ENCODE measurements around the gene OR52E1. TPM values are rescaled to one million over a fixed set of nuclear protein-coding genes. Genes with fewer than 3 reads are reported as not detected.
"Not testable (repeated sequence)": the region's sequence is repeated elsewhere in the genome, so short reads cannot be mapped to it uniquely, and the experiment has no call there.

Gene OR52E1
- total and polyA plus RNA-seq, 2 of the 4 experiments (the other 2 are of a cell fraction), result not detected

- DNase-seq (no peak), ATAC-seq (ENCODE audit: low read depth) (no peak)
- Histone ChIP-seq H2AK5ac (ENCODE audit: low read depth, low read length) (no peak overlapping the region), H3K4me3 (ENCODE audit: insufficient read depth, low read depth, low read length) (no peak overlapping the region), H3K14ac (replicated peaks; ENCODE audit: low read depth, low read length) (no peak overlapping the region), H3K18ac (ENCODE audit: low read depth, low read length) (no peak overlapping the region), H3K23ac (ENCODE audit: low read depth, low read length) (no peak overlapping the region), H3K9me1 (ENCODE audit: insufficient read depth, low read length) (no peaks in the 10 kb centered on the region), H3K27me3 (ENCODE audit: control insufficient read depth, insufficient read depth, low read length) (no peaks in the 10 kb centered on the region), H4K5ac (ENCODE audit: low read depth, low read length) (no peak overlapping the region), H2AFZ (replicated peaks; ENCODE audit: low read length, poor library complexity) (no peak overlapping the region), H3K56ac (ENCODE audit: extremely low read depth, insufficient read depth, low read length) (no peak overlapping the region), H3K4me1 (ENCODE audit: control insufficient read depth, insufficient read depth, low read length) (no peaks in the 10 kb centered on the region), H4K8ac (ENCODE audit: low read depth in 2 of 2, low read length in 2 of 2) (no peak overlapping the region), H2AK9ac (replicated peaks; ENCODE audit: low read depth, low read length, poor library complexity) (no peak overlapping the region), H3K79me1 (ENCODE audit: low read depth in 1 of 2, low read length in 2 of 2) (no peaks in the 10 kb centered on the region), H2BK20ac (ENCODE audit: low read depth, low read length) (no peak overlapping the region), H2BK15ac (ENCODE audit: low read depth, low read length) (no peak overlapping the region), H4K20me1 (ENCODE audit: insufficient read depth, low read length) (no peaks in the 10 kb centered on the region), H3K9ac (ENCODE audit: low read depth, low read length) (no peak overlapping the region), H3K27ac (ENCODE audit: insufficient read depth, low read length) (no peak overlapping the region), H3K4me2 (ENCODE audit: low read depth, low read length) (no peak overlapping the region), H4K91ac (ENCODE audit: insufficient read depth, low read depth, low read length) (no peak overlapping the region), H3K9me3 (ENCODE audit: control insufficient read depth, insufficient read depth, low read length) (no peaks in the 10 kb centered on the region), H3K4ac (ENCODE audit: low read depth, low read length) (no peak overlapping the region), H2BK5ac (ENCODE audit: low read depth, low read length, poor library complexity, severe bottlenecking) (no peak overlapping the region), H3K36me3 (ENCODE audit: control insufficient read depth, insufficient read depth, low read length) (no peaks in the 10 kb centered on the region), H2BK120ac (ENCODE audit: low read depth, low read length) (no peak overlapping the region)
- no TSS peak for BruUV-seq (replicated peaks)
- ChIA-PET CTCF (no interaction called here), POLR2A (ENCODE audit: unreplicated experiment) (no interaction called here)
- intact Hi-C loops (cut with micrococcal nuclease) (no loop called here), dilution Hi-C loops (cut with HindIII; ENCODE audit: low sequenced_read_pairs, unreplicated experiment) (no loop called here), in situ Hi-C loops (cut with MboI; ENCODE audit: low sequenced_read_pairs) (no loop called here)
- peak; percentile 63 for TF ChIP-seq CEBPB (IDR thresholded peaks at IDR 0.05; ENCODE audit: low read depth, low read length)
- TF ChIP-seq CHD1 (IDR thresholded peaks at IDR 0.05; ENCODE audit: low read depth, low read length), result no peak
- WGBS, 2 experiments (ENCODE audit: extremely low coverage in 2 of 2, insufficient read length in 1 of 2), result 42% methylated on average over 2 of the region's 15 CpGs; no CpG with 5 or more reads in 1 of the 2 experiments
These were observed 22.5 kb upstream of the OR52E1 start for GRCh38 chr11:5046754-5047330.

GRCh38 chr11:5058679-5059078 is 10.7 kb upstream of the OR52E1 start:
- H4K8ac ChIP-seq (ENCODE audit: low read depth in 2 of 2, low read length in 2 of 2); H3K27ac ChIP-seq (ENCODE audit: insufficient read depth, low read length); H3K4me1 ChIP-seq (ENCODE audit: control insufficient read depth, insufficient read depth, low read length); H2AK9ac ChIP-seq (replicated peaks; ENCODE audit: low read depth, low read length, poor library complexity); DNase-seq; H3K9ac ChIP-seq (ENCODE audit: low read depth, low read length); H3K4ac ChIP-seq (ENCODE audit: low read depth, low read length); H3K23ac ChIP-seq (ENCODE audit: low read depth, low read length); H4K20me1 ChIP-seq (ENCODE audit: insufficient read depth, low read length); H2BK5ac ChIP-seq (ENCODE audit: low read depth, low read length, poor library complexity, severe bottlenecking); H3K56ac ChIP-seq (ENCODE audit: extremely low read depth, insufficient read depth, low read length); CTCF ChIA-PET; H3K9me3 ChIP-seq (ENCODE audit: control insufficient read depth, insufficient read depth, low read length); intact Hi-C loops (cut with micrococcal nuclease); H2AFZ ChIP-seq (replicated peaks; ENCODE audit: low read length, poor library complexity); H2BK20ac ChIP-seq (ENCODE audit: low read depth, low read length); dilution Hi-C loops (cut with HindIII; ENCODE audit: low sequenced_read_pairs, unreplicated experiment); H3K36me3 ChIP-seq (ENCODE audit: control insufficient read depth, insufficient read depth, low read length); H2BK15ac ChIP-seq (ENCODE audit: low read depth, low read length); ATAC-seq (ENCODE audit: low read depth); in situ Hi-C loops (cut with MboI; ENCODE audit: low sequenced_read_pairs); H2BK120ac ChIP-seq (ENCODE audit: low read depth, low read length); H3K4me3 ChIP-seq (ENCODE audit: insufficient read depth, low read depth, low read length); H4K5ac ChIP-seq (ENCODE audit: low read depth, low read length); H4K91ac ChIP-seq (ENCODE audit: insufficient read depth, low read depth, low read length); H3K14ac ChIP-seq (replicated peaks; ENCODE audit: low read depth, low read length); H3K79me1 ChIP-seq (ENCODE audit: low read depth in 1 of 2, low read length in 2 of 2); H2AK5ac ChIP-seq (ENCODE audit: low read depth, low read length); POLR2A ChIA-PET (ENCODE audit: unreplicated experiment); H3K27me3 ChIP-seq (ENCODE audit: control insufficient read depth, insufficient read depth, low read length); H3K4me2 ChIP-seq (ENCODE audit: low read depth, low read length); H3K9me1 ChIP-seq (ENCODE audit: insufficient read depth, low read length); H3K18ac ChIP-seq (ENCODE audit: low read depth, low read length); BruUV-seq (replicated peaks): not testable (repeated sequence)
- WGBS, 2 experiments (ENCODE audit: extremely low coverage in 2 of 2, insufficient read length in 1 of 2), result no CpG with 5 or more reads among the region's 5 CpGs
